Sigmoid colon (tissue), 7 donors: Measurements from ENCODE around the gene KIF26A. TPM values are rescaled to one million over a fixed set of nuclear protein-coding genes. Genes with fewer than 3 reads are reported as not detected.

Experiments
- DNase-seq: peaks from one replicate; pipeline ENCODE4 v3.0.0-alpha.2; 2019
- H3K27ac ChIP-seq, 4 donors: fragments of 200-600 bp; sonication (generic); one replicate each; pipeline ENCODE4 v1.5.1; 2016 to 2019; ENCODE audit warnings: mild to moderate bottlenecking in 1 of 4
- H3K27me3 ChIP-seq, 3 donors: fragments of 200-600 bp; sonication (generic); one replicate each; pipeline ENCODE4 v1.5.1; 2019; ENCODE audit warnings: mild to moderate bottlenecking in 1 of 3
- H3K36me3 ChIP-seq, 4 donors: fragments of 200-600 bp; sonication (generic); one replicate each; pipeline ENCODE4 v1.5.1; 2016 to 2019
- H3K4me1 ChIP-seq, 4 donors: fragments of 200-600 bp; sonication (generic); one replicate each; pipeline ENCODE4 v1.5.1; 2017 to 2019
- H3K4me3 ChIP-seq, 4 donors: fragments of 200-600 bp; sonication (generic); one replicate each; pipeline ENCODE4 v1.5.1; 2017 to 2019; ENCODE audit warnings: mild to moderate bottlenecking in 2 of 4, moderate library complexity in 1 of 4
- H3K9me3 ChIP-seq, 4 donors: fragments of 200-600 bp in 3 of 4; sonication (generic) in 3 of 4; one replicate each; pipeline versions ENCODE4 v1.5.1 to v1.6.1; 2013 to 2019
- EP300 ChIP-seq, 4 donors: sonication (generic); formaldehyde crosslinking; IDR thresholded peaks; one replicate each; pipeline ENCODE4 v1.6.1; 2017; ENCODE audit warnings: antibody characterized with exemption in 4 of 4
- POLR2A ChIP-seq, 2 donors: fragments of 450-650 bp; IDR thresholded peaks; one replicate each; pipeline ENCODE4 v1.6.1; 2016; ENCODE audit warnings: antibody characterized with exemption in 2 of 2, mild to moderate bottlenecking in 2 of 2, moderate library complexity in 2 of 2
- POLR2AphosphoS5 ChIP-seq, 4 donors: sonication (generic); formaldehyde crosslinking; IDR thresholded peaks; one replicate each; pipeline ENCODE4 v1.6.1; 2017; ENCODE audit warnings: antibody characterized with exemption in 4 of 4
- WGBS, 2 donors: extraction: QIAGEN DNeasy Blood & Tissue Kit; methylation state at CpG; one replicate each; pipeline ENCODE4 v1.1.7; 2013; 5-methylcytosine and 5-hydroxymethylcytosine counted together
- intact Hi-C: fragments of 100-400 bp; cut with DNase I; formaldehyde crosslinking; loops from one replicate; pipeline ENCODE4 v1.15.1; 2023
- polyA plus RNA-seq, 3 donors: library from polyadenylated mRNA; stranded (reverse); fragments of 200-250 nt; gene quantifications; one replicate each; pipeline ENCODE4 v1.2.3, GENCODE V29; 2013
- total RNA-seq, 4 donors: library from RNA; depleted of rRNA; stranded (reverse); fragments of >200 nt; gene quantifications; one replicate each; pipeline ENCODE4 v1.1.0, GENCODE V29; 2016
- TF ChIP-seq, protein P1 (sequence below), 4 experiments: fragments of 450-650 bp in 3 of 4; fragments of 200-600 bp in 1 of 4; IDR thresholded peaks; one replicate each; pipeline ENCODE4 v1.5.1; 2016 to 2019; ENCODE audit warnings: antibody characterized with exemption in 4 of 4, mild to moderate bottlenecking in 3 of 4, moderate library complexity in 2 of 4
- donor health status: healthy with polysubstance abuse.
- donor health status: Bipolar disorder and iron deficiency.
- donor health status: healthy.

The KIF26A gene
- total and polyA plus RNA-seq, 7 donors = 0.60 to 4.2 (median 2.1) TPM

- no peak for DNase-seq
- Histone ChIP-seq H3K4me3 (no peak overlapping the region), H3K27ac (no peak overlapping the region), H3K4me1 (no peaks in the 10 kb centered on the region), H3K36me3 (no peaks in the 10 kb centered on the region), H3K9me3 (peaks cover 0 to 15% (median 7%) of the 10 kb centered on the region in 4 donors), H3K27me3 (peaks cover 0 to 27% (median 3%) of the 10 kb centered on the region in 3 donors)
- TF ChIP-seq EP300 (IDR thresholded peaks at IDR 0.05) (no peak), POLR2A (IDR thresholded peaks at IDR 0.05) (no peak), POLR2AphosphoS5 (IDR thresholded peaks at IDR 0.05) (no peak)
- TF ChIP-seq, protein P1, sequence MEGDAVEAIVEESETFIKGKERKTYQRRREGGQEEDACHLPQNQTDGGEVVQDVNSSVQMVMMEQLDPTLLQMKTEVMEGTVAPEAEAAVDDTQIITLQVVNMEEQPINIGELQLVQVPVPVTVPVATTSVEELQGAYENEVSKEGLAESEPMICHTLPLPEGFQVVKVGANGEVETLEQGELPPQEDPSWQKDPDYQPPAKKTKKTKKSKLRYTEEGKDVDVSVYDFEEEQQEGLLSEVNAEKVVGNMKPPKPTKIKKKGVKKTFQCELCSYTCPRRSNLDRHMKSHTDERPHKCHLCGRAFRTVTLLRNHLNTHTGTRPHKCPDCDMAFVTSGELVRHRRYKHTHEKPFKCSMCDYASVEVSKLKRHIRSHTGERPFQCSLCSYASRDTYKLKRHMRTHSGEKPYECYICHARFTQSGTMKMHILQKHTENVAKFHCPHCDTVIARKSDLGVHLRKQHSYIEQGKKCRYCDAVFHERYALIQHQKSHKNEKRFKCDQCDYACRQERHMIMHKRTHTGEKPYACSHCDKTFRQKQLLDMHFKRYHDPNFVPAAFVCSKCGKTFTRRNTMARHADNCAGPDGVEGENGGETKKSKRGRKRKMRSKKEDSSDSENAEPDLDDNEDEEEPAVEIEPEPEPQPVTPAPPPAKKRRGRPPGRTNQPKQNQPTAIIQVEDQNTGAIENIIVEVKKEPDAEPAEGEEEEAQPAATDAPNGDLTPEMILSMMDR (IDR thresholded peaks at IDR 0.05) = no peak
- WGBS, 2 donors = 86 to 87% methylated on average over 4 of the region's 4 CpGs
- intact Hi-C loops = no loop called here
Measured at GRCh38 chr14:104125011-104125410, 13.4 kb upstream of the KIF26A start.

DNA sequence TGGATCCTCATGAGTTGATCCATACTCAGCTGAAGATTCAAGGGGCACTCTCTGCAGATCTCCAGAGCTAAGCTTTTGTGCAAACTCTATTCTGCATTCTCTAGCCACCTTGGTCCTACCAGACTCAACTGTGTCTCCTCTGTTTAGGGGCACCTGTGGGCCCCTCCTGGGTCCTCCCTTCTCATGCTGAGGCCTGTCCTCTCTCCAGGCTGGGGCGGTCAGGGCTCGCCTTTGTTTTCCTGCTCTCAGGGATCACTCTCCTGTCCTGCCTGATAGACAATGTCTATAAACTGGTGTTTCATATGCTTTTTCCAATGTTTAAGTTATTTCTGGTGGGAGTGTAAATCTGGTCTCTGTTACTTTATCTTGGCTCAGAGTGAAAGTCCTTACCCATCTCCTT is 11.6 kb upstream of the KIF26A start:
- no peak for TF ChIP-seq POLR2AphosphoS5 (IDR thresholded peaks at IDR 0.05)
- no peak for TF ChIP-seq POLR2A (IDR thresholded peaks at IDR 0.05)
- TF ChIP-seq, protein P1 (IDR thresholded peaks at IDR 0.05) = no peak
- TF ChIP-seq EP300 (IDR thresholded peaks at IDR 0.05) = no peak
- DNase-seq = no peak
- 38 to 74% methylated on average over 2 of the region's 2 CpGs for WGBS, 2 donors

DNA sequence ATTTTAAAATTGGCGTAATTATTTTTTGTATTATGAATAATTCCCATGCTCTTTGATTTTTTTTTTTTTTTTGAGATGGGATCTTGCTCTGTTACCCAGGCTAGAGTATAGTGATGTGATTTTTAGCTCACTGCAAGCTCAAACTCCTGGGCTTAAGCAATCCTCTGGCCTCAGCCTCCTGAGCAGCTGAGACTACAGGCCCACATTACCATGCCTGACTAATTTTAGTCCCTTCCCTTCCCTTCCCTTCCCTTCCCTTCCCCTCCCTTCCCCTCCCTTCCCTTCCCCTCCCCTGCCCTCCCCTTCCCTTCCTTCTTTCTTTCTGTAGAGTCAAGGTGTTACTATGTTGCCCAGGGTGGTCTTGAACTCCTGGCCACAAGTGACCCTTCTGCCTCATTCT is 9.4 kb upstream of the KIF26A start:
- WGBS, 2 donors = 94 to 95% methylated on average over 1 of the region's 1 CpG
- TF ChIP-seq EP300 (IDR thresholded peaks at IDR 0.05) (no peak), POLR2AphosphoS5 (IDR thresholded peaks at IDR 0.05) (no peak), POLR2A (IDR thresholded peaks at IDR 0.05) (no peak)
- TF ChIP-seq, protein P1 (IDR thresholded peaks at IDR 0.05) = no peak
- no peak overlapping the region for H3K4me3 ChIP-seq
- peaks cover 3 to 25% (median 7%) of the 10 kb centered on the region in 3 donors for H3K27me3 ChIP-seq
- no peak for DNase-seq
- H3K27ac ChIP-seq = no peak overlapping the region
- H3K9me3 ChIP-seq = peaks cover 3 to 18% (median 7%) of the 10 kb centered on the region in 4 donors
- H3K4me1 ChIP-seq = no peaks in the 10 kb centered on the region
- H3K36me3 ChIP-seq = no peaks in the 10 kb centered on the region
- intact Hi-C loops = no loop called here

More for the DNA sequence above, 11.6 kb upstream of the KIF26A start:
- no peaks in the 10 kb centered on the region for H3K36me3 ChIP-seq
- peaks cover 0 to 29% (median 3%) of the 10 kb centered on the region in 3 donors for H3K27me3 ChIP-seq
- no peak overlapping the region for H3K27ac ChIP-seq
- peaks cover 3 to 18% (median 9%) of the 10 kb centered on the region in 4 donors for H3K9me3 ChIP-seq
- H3K4me3 ChIP-seq = no peak overlapping the region
- intact Hi-C loops = no loop called here
- no peaks in the 10 kb centered on the region for H3K4me1 ChIP-seq

GRCh38 chr14:104129556-104129955 is 8.8 kb upstream of the KIF26A start:
- DNase-seq = no peak
- Histone ChIP-seq H3K4me3 (no peak overlapping the region), H3K4me1 (no peaks in the 10 kb centered on the region), H3K27ac (no peak overlapping the region), H3K9me3 (peaks cover 3 to 13% (median 7%) of the 10 kb centered on the region in 4 donors), H3K27me3 (peaks cover 3 to 31% (median 11%) of the 10 kb centered on the region in 3 donors), H3K36me3 (no peaks in the 10 kb centered on the region)
- TF ChIP-seq, protein P1 (IDR thresholded peaks at IDR 0.05) = no peak
- TF ChIP-seq POLR2AphosphoS5 (IDR thresholded peaks at IDR 0.05) (no peak), POLR2A (IDR thresholded peaks at IDR 0.05) (no peak), EP300 (IDR thresholded peaks at IDR 0.05) (no peak)
- intact Hi-C loops = no loop called here
- WGBS, 2 donors = 96 to 100% methylated on average over 1 of the region's 1 CpG
